Neural cell (in vitro differentiated cells): Measurements from ENCODE around the gene FOXF1. TPM values are rescaled to one million over a fixed set of nuclear protein-coding genes. Genes with fewer than 3 reads are reported as not detected.

Experiments used
- H2AFZ ChIP-seq: fragments of 200-600, 300-800 bp; sonication (generic), shearing (Covaris generic); 2 replicates; pipeline ENCODE4 v1.6.0; 2014; ENCODE audit warnings: low read depth, mild to moderate bottlenecking, antibody characterized with exemption, low read length, moderate library complexity
- H3F3A ChIP-seq: fragments of 200-600 bp; shearing (Covaris generic); 2 replicates; pipeline ENCODE4 v1.6.1; 2016; ENCODE audit warnings: mild to moderate bottlenecking, moderate library complexity, mixed read lengths, antibody characterized with exemption, low read length; ENCODE audit not compliant: insufficient read depth, poor library complexity, severe bottlenecking
- H3K27ac ChIP-seq: fragments of 200-600, 300-800 bp; sonication (generic), shearing (Covaris generic); 2 replicates; pipeline ENCODE4 v1.5.1; 2014; ENCODE audit warnings: mild to moderate bottlenecking, low read length, moderate library complexity
- H3K27me3 ChIP-seq: fragments of 300-800, 200-600 bp; sonication (generic), shearing (Covaris generic); 2 replicates; pipeline ENCODE4 v1.6.0; 2014; ENCODE audit warnings: mild to moderate bottlenecking, low read depth, low read length, moderate library complexity; ENCODE audit not compliant: insufficient read depth
- H3K36me3 ChIP-seq: fragments of 300-800, 200-600 bp; sonication (generic), shearing (Covaris generic); 2 replicates; pipeline ENCODE4 v1.5.1; 2014; ENCODE audit warnings: mild to moderate bottlenecking, antibody characterized with exemption, low read length, moderate library complexity; ENCODE audit not compliant: insufficient read depth
- H3K4me2 ChIP-seq: fragments of 300-800, 200-600 bp; sonication (generic), shearing (Covaris generic); 2 replicates; pipeline ENCODE4 v1.6.0; 2014; ENCODE audit warnings: mild to moderate bottlenecking, low read length
- H3K4me3 ChIP-seq: fragments of 300-800, 200-600 bp; sonication (generic), shearing (Covaris generic); 2 replicates; pipeline ENCODE4 v1.5.1; 2014; ENCODE audit warnings: mild to moderate bottlenecking, low read length, moderate library complexity
- H3K79me2 ChIP-seq: fragments of 200-600 bp; shearing (Covaris generic); replicated peaks from 2 replicates; pipeline ENCODE4 v1.6.0; 2014; ENCODE audit warnings: mild to moderate bottlenecking, low read length, moderate library complexity; ENCODE audit not compliant: insufficient read depth
- H3K9ac ChIP-seq: fragments of 300-800, 200-600 bp; sonication (generic), shearing (Covaris generic); 2 replicates; pipeline ENCODE4 v1.6.1; 2016; ENCODE audit warnings: mild to moderate bottlenecking, low read length, mixed read lengths
- H3K9me2 ChIP-seq: fragments of 200-600 bp; shearing (Covaris generic); 2 replicates; pipeline ENCODE4 v1.6.1; 2016; ENCODE audit warnings: mild to moderate bottlenecking, low read length, mixed read lengths; ENCODE audit not compliant: insufficient read depth
- H3K9me3 ChIP-seq: fragments of 200-600, 300-800 bp; sonication (generic), shearing (Covaris generic); 2 replicates; pipeline ENCODE4 v1.6.1; 2016; ENCODE audit warnings: mild to moderate bottlenecking, mixed run types, low read length, moderate library complexity, mixed read lengths
- H4K20me1 ChIP-seq: fragments of 200-600 bp; shearing (Covaris generic); 2 replicates; pipeline ENCODE4 v1.6.1; 2016; ENCODE audit warnings: mild to moderate bottlenecking, mixed run types; ENCODE audit not compliant: insufficient read depth
- CTCF ChIP-seq: fragments of 450-650 bp; IDR thresholded peaks from 2 replicates; pipeline ENCODE4 v1.5.1; 2014; ENCODE audit warnings: antibody characterized with exemption, mild to moderate bottlenecking, moderate library complexity; ENCODE audit not compliant: poor library complexity, severe bottlenecking
- EP300 ChIP-seq: fragments of 450-650 bp; conservative IDR thresholded peaks from 2 replicates; pipeline ENCODE4 v1.6.1; 2014; ENCODE audit warnings: antibody characterized with exemption, mild to moderate bottlenecking, moderate library complexity; ENCODE audit not compliant: poor library complexity, severe bottlenecking
- EZH2 ChIP-seq: fragments of 200-600, 300-800 bp; shearing (Covaris generic), sonication (generic); IDR thresholded peaks from 2 replicates; pipeline ENCODE4 v1.6.1; 2014; ENCODE audit warnings: antibody characterized with exemption, low read length, borderline replicate concordance, mild to moderate bottlenecking; ENCODE audit not compliant: insufficient read depth, poor library complexity, severe bottlenecking
- MXI1 ChIP-seq: fragments of 450-650 bp; conservative IDR thresholded peaks from 2 replicates; pipeline ENCODE4 v1.6.1; 2014; ENCODE audit warnings: antibody characterized with exemption, mild to moderate bottlenecking; ENCODE audit not compliant: poor library complexity, severe bottlenecking
- POLR2AphosphoS5 ChIP-seq: IDR thresholded peaks from 2 replicates; pipeline ENCODE4 v1.6.1; 2012
- RAD21 ChIP-seq: fragments of 450-650 bp; conservative IDR thresholded peaks from 2 replicates; pipeline ENCODE4 v1.6.1; 2014; ENCODE audit warnings: antibody characterized with exemption, mild to moderate bottlenecking, moderate library complexity
- REST ChIP-seq: IDR thresholded peaks from 2 replicates; pipeline ENCODE4 v1.6.1; 2012; ENCODE audit warnings: borderline replicate concordance
- SMC3 ChIP-seq: fragments of 450-650 bp; conservative IDR thresholded peaks from 2 replicates; pipeline ENCODE4 v1.6.1; 2014; ENCODE audit warnings: antibody characterized with exemption, mild to moderate bottlenecking, moderate library complexity; ENCODE audit not compliant: poor library complexity
- TAF1 ChIP-seq: IDR thresholded peaks from 2 replicates; pipeline ENCODE4 v1.6.1; 2012; ENCODE audit warnings: low read depth
- polyA plus RNA-seq: library from polyadenylated mRNA; depleted of rRNA; stranded (reverse); fragments of >200 nt; gene quantifications from 2 replicates; pipeline ENCODE4 v1.2.3, GENCODE V29; 2014

FOXF1 gene
- polyA plus RNA-seq, 1 donor from 2014 or later: not detected

GRCh38 chr16:86537486-86537885 lies 27.2 kb downstream of the FOXF1 start:
- H2AFZ ChIP-seq: no peak overlapping the region
- no peaks in the 10 kb centered on the region for H3K27me3 ChIP-seq
- no peaks in the 10 kb centered on the region for H3K79me2 ChIP-seq
- TF ChIP-seq POLR2AphosphoS5: no peak
- TF ChIP-seq TAF1: no peak
- TF ChIP-seq CTCF: no peak
- TF ChIP-seq EZH2: no peak
- TF ChIP-seq EP300: no peak
- no peak for TF ChIP-seq RAD21
- no peak for TF ChIP-seq REST
- no peak for TF ChIP-seq SMC3
- TF ChIP-seq MXI1: no peak
- H3K4me2 ChIP-seq: no peak overlapping the region
- H3K4me3 ChIP-seq: no peak overlapping the region
- no peaks in the 10 kb centered on the region for H3F3A ChIP-seq
- no peaks in the 10 kb centered on the region for H4K20me1 ChIP-seq
- H3K27ac ChIP-seq: no peak overlapping the region
- H3K36me3 ChIP-seq: no peaks in the 10 kb centered on the region
- H3K9me3 ChIP-seq: no peaks in the 10 kb centered on the region
- H3K9me2 ChIP-seq: no peaks in the 10 kb centered on the region
- no peak overlapping the region for H3K9ac ChIP-seq

- Histone ChIP-seq H3K9ac (no peak overlapping the region), H4K20me1 (no peaks in the 10 kb centered on the region), H2AFZ (no peak overlapping the region), H3K9me2 (no peaks in the 10 kb centered on the region), H3K27me3 (no peaks in the 10 kb centered on the region), H3K4me2 (no peak overlapping the region), H3K4me3 (no peak overlapping the region), H3K36me3 (no peaks in the 10 kb centered on the region), H3K79me2 (no peaks in the 10 kb centered on the region), H3K27ac (no peak overlapping the region), H3F3A (no peaks in the 10 kb centered on the region), H3K9me3 (no peaks in the 10 kb centered on the region)
- TF ChIP-seq TAF1 (no peak), MXI1 (no peak), CTCF (no peak), EZH2 (no peak), SMC3 (no peak), RAD21 (no peak)
These were observed 28.0 kb downstream of the FOXF1 start for GRCh38 chr16:86538196-86538780.
